A549 treated with Hydrocortisone at 1 μM for 4 hours (cell line): Measurements from ENCODE around the gene TRMT2B. TPM values are rescaled to one million over a fixed set of nuclear protein-coding genes. Genes with fewer than 3 reads are reported as not detected.

Experiments
- total RNA-seq: library from RNA; stranded (reverse); fragments of 200-300 nt; extraction: Qiagen RNA extraction; gene quantifications from 5 replicates; pipeline ENCODE4 v1.2.3, GENCODE V29; 2022

TRMT2B gene, protein sequence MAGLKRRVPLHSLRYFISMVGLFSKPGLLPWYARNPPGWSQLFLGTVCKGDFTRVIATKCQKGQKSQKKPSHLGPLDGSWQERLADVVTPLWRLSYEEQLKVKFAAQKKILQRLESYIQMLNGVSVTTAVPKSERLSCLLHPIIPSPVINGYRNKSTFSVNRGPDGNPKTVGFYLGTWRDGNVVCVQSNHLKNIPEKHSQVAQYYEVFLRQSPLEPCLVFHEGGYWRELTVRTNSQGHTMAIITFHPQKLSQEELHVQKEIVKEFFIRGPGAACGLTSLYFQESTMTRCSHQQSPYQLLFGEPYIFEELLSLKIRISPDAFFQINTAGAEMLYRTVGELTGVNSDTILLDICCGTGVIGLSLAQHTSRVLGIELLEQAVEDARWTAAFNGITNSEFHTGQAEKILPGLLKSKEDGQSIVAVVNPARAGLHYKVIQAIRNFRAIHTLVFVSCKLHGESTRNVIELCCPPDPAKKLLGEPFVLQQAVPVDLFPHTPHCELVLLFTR
- 14.3 to 18.8 TPM (median 16.2 TPM) in 5 replicates for total RNA-seq

GRCh38 chrX:101051549-101052302 lies at the start of gene TRMT2B:
Gene TRMT2B, minus strand, starts transcription at chrX:101052111. Its CDS starts 9,822 bp downstream, at chrX:101042289.

GRCh38 chrX:101097546-101098453 lies 45.9 kb upstream of the TRMT2B start, which contains the start of gene CENPI:
Gene CENPI, plus strand, starts transcription at chrX:101098204. Its CDS starts 2,867 bp downstream, at chrX:101101071.

DNA sequence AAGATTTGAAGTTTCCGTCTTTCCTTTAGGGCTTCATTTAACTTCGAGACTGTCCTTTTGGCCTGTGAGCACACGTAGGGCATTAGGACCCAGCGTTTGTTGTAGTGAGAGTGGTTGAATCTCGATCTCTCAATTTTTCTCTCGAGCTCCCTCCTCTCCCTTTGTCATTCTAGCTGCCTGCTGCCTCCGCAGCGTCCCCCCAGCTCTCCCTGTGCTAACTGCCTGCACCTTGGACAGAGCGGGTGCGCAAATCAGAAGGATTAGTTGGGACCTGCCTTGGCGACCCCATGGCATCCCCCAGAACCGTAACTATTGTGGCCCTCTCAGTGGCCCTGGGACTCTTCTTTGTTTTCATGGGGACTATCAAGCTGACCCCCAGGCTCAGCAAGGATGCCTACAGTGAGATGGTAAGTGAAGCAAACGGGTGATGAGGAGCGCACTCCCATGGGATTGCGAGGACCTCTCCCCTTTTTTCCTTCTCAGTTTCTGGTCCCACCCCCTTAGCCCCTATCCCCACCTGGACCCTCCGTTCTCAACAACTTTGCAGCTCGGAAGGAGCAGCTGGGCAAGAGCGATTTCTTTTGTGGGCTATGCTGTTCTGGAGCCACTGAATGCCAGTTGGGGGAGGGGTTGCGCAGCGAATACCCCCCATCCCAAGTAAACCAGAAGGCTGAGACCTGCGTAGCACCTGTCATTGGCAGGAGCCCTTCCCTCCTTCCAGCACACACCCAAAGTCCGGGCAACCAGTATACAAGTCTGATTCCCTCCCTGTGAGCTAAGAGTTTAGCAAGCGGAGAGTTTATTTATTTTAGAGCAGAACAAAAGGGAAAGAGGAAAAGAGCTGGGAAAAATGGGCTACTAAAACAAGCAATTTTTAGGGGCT lies 27.0 kb upstream of the TRMT2B start, which contains the start of gene TMEM35A:
TMEM35A (plus strand) TSS at position 164 of the 883 bp plus-strand sequence; CDS start at position 288, 124 bp downstream.

DNA sequence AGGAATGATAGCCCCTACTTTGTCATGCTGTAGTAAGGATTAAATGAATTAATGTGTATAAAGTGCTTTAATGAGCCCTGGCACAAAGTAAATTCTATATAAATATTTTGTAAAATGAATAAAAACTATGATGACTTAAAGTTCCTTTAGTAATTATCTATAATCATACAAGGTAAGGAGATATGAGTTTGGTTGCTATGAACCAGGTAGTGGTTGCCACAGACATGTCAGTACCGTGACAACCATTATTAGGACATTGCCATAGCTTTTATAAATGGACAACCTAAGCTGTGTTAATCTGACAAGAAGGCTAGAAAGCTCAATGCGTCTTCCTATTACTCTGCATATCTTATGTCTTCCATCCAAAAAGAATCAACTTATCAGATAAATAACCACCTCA lies 82.5 kb downstream of the TRMT2B start, which contains the start of gene ARL13A:
ARL13A (plus strand) TSS at position 301 of the 400 bp plus-strand sequence. CDS start 3,982 bp downstream, outside the sequence.

Other genes with a start within 250 kb of the TRMT2B start
- 29.3 to 36.5 TPM (median 29.8 TPM) in 5 replicates for gene CSTF2, start 231.7 kb downstream of the TRMT2B start, total RNA-seq
- 0.05 to 0.15 TPM (median 0.10 TPM) in 4 of 5 replicates, not detected in the other for gene NOX1, start 177.8 kb downstream of the TRMT2B start, total RNA-seq
- gene XKRX, start 123.2 kb downstream of the TRMT2B start, total RNA-seq: 0.55 to 1.1 TPM (median 0.82 TPM) in 5 replicates
- 0.22 to 0.37 TPM (median 0.29 TPM) in 5 replicates for gene ARL13A, start 82.4 kb downstream of the TRMT2B start, total RNA-seq
- gene TMEM35A, start 26.8 kb upstream of the TRMT2B start, total RNA-seq: not detected in 5 replicates
- 9.9 to 18.2 TPM (median 13.1 TPM) in 5 replicates for gene CENPI, start 46.1 kb upstream of the TRMT2B start, total RNA-seq
- 0.13 to 0.28 TPM (median 0.16 TPM) in 5 replicates for gene DRP2, start 167.7 kb upstream of the TRMT2B start, total RNA-seq
- 0.08 to 0.14 TPM (median 0.10 TPM) in 5 replicates for gene TAF7L, start 239.2 kb upstream of the TRMT2B start, total RNA-seq